SJCRH30 (cell line): ENCODE results near the gene NPAT. TPM values are rescaled to one million over a fixed set of nuclear protein-coding genes. Genes with fewer than 3 reads are reported as not detected.
"Not testable (repeated sequence)": the region's sequence is repeated elsewhere in the genome, so short reads cannot be mapped to it uniquely, and the experiment has no call there.

Experiments used
- DNase-seq, 2 experiments: peaks; one replicate each; pipeline ENCODE4 v3.0.0-alpha.2; 2015 to 2020
- H3K27ac ChIP-seq: fragments of 250-450 bp; sonication (Bioruptor Pico); 2 replicates; pipeline ENCODE4 v1.5.1; 2020; ENCODE audit warnings: mild to moderate bottlenecking, moderate library complexity
- H3K27me3 ChIP-seq: fragments of 250-450 bp; sonication (Bioruptor Pico); 2 replicates; pipeline ENCODE4 v1.5.1; 2020; ENCODE audit warnings: mild to moderate bottlenecking, moderate library complexity
- H3K36me3 ChIP-seq: fragments of 250-450 bp; sonication (Bioruptor Pico); 2 replicates; pipeline ENCODE4 v1.5.1; 2020; ENCODE audit warnings: mild to moderate bottlenecking, moderate library complexity
- H3K4me1 ChIP-seq: fragments of 250-450 bp; sonication (Bioruptor Pico); 2 replicates; pipeline ENCODE4 v1.5.1; 2020; ENCODE audit warnings: mild to moderate bottlenecking, moderate library complexity
- H3K4me3 ChIP-seq: fragments of 250-450 bp; sonication (Bioruptor Pico); 2 replicates; pipeline ENCODE4 v1.5.1; 2020; ENCODE audit warnings: mild to moderate bottlenecking, moderate library complexity
- H3K9me3 ChIP-seq: fragments of 250-450 bp; sonication (Bioruptor Pico); replicated peaks from 2 replicates; pipeline ENCODE4 v1.5.1; 2020; ENCODE audit warnings: mild to moderate bottlenecking, moderate library complexity
- total RNA-seq: library from RNA; depleted of rRNA; stranded (reverse); fragments of >200 nt; shearing (Covaris generic); gene quantifications from 2 replicates; pipeline ENCODE4 v1.2.3, GENCODE V29; 2014

NPAT gene
- total RNA-seq, 1 experiment from 2014 or later = 29.6 TPM

DNA sequence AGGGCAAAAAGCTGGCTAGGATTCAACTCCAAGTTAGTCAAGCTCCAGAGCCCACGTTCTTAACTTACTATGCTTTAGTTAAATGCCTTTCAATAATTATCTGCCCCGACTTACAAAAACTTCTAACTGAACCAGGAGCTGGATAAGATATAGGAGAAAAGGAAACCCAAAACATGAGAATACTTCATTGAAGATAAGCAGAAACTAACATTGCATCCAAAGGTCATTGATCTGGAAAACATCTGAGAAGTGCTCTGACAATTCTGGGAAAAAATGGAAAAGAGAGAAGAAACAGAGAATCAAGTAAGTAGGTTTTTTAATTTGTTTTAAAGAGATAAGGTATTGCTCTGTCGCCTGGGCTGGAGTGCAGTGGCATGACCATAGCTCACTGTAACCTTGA lies 73.9 kb downstream of the NPAT start:
- no peak for DNase-seq
- H3K4me3 ChIP-seq = no peak overlapping the region
- no peak overlapping the region for H3K27ac ChIP-seq
- H3K27me3 ChIP-seq = no peaks in the 10 kb centered on the region
- no peaks in the 10 kb centered on the region for H3K4me1 ChIP-seq
- H3K9me3 ChIP-seq = no peaks in the 10 kb centered on the region
- peaks cover 23% of the 10 kb centered on the region for H3K36me3 ChIP-seq

DNA sequence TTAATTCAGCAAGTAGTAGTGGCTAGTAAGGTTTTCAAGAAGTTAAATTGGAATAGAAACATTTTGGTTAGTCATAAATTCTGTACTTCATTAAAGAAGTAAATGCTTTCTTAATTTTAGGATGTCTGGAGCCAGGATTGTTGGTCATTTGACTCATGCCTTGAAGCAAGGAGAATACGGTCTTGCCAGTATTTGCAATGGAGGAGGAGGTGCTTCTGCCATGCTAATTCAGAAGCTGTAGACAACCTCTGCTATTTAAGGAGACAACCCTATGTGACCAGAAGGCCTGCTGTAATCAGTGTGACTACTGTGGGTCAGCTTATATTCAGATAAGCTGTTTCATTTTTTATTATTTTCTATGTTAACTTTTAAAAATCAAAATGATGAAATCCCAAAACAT lies 75.3 kb downstream of the NPAT start:
- H3K4me1 ChIP-seq = no peaks in the 10 kb centered on the region
- no peaks in the 10 kb centered on the region for H3K27me3 ChIP-seq
- H3K4me3 ChIP-seq = no peak overlapping the region
- H3K27ac ChIP-seq = no peak overlapping the region
- H3K36me3 ChIP-seq = peaks cover 25% of the 10 kb centered on the region
- DNase-seq = no peak
- no peaks in the 10 kb centered on the region for H3K9me3 ChIP-seq

DNA sequence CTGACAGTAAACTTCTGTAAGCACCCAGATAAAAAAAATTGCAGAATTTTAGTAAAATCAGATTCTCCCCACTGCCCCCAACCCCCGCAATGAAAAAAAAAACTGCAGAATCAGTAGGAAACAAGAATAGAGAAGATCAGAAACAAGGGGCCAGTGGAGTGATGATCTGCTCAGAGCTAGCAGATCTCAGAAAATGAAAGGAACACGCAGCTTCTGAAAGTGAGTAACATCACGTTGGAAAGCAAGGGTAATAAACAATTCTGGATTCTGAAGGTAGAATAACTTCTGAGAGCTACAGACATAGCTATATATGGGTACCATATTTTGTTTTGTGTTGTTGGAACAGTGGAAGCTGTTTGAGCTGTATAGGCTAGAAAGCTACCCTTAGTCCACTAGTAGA lies 77.8 kb downstream of the NPAT start:
- Histone ChIP-seq H3K4me3 (no peak overlapping the region), H3K27ac (no peak overlapping the region), H3K36me3 (peaks cover 16% of the 10 kb centered on the region), H3K27me3 (no peaks in the 10 kb centered on the region), H3K4me1 (no peaks in the 10 kb centered on the region), H3K9me3 (no peaks in the 10 kb centered on the region)
- no peak for DNase-seq

DNA sequence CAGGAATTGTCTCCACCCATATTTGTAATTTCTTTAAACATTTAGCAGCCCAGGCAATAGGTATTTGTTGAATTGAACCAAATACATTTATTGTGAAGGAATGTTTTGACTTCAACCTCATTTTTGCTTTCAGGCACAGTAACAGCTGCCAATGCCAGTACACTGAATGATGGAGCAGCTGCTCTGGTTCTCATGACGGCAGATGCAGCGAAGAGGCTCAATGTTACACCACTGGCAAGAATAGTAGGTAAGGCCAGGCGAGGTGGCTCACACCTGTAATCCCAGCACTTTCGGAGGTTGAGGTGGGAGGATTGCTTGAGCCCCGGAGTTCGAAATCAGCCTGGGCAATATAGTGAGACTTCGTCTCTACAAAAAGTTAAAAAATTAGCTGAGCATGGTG lies 80.1 kb downstream of the NPAT start:
- DNase-seq = peak in 1 of 2 experiments; percentile 17
- Histone ChIP-seq H3K36me3 (peaks cover 13% of the 10 kb centered on the region), H3K4me1 (no peaks in the 10 kb centered on the region), H3K27ac (no peak overlapping the region), H3K27me3 (no peaks in the 10 kb centered on the region), H3K9me3 (no peaks in the 10 kb centered on the region), H3K4me3 (no peak overlapping the region)

DNA sequence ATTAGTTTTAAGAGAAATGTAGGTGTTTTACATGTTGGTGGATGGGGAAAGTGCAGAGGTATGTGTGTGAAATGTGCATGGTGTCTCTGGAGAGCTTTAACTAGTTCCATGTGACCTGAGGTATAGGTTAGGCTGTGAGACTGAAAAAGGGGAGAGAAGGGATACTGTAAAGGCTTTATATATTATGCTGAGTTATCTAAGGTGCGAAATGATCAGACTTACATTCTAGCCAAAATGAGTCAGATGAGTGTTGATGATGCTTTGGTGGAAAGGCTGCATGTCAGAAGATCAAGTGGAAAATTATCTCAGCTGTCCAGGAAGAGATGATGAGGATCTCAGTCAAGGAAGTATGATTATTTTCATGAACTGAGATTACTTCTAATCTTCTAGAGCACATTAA lies 85.2 kb downstream of the NPAT start:
- Histone ChIP-seq H3K4me3 (no peak overlapping the region), H3K27me3 (no peaks in the 10 kb centered on the region), H3K4me1 (no peaks in the 10 kb centered on the region), H3K9me3 (no peaks in the 10 kb centered on the region), H3K27ac (no peak overlapping the region), H3K36me3 (0 out of 2 replicates have a peak, but pooled peaks cover 2% of the 10 kb centered on the region)
- DNase-seq = no peak

DNA sequence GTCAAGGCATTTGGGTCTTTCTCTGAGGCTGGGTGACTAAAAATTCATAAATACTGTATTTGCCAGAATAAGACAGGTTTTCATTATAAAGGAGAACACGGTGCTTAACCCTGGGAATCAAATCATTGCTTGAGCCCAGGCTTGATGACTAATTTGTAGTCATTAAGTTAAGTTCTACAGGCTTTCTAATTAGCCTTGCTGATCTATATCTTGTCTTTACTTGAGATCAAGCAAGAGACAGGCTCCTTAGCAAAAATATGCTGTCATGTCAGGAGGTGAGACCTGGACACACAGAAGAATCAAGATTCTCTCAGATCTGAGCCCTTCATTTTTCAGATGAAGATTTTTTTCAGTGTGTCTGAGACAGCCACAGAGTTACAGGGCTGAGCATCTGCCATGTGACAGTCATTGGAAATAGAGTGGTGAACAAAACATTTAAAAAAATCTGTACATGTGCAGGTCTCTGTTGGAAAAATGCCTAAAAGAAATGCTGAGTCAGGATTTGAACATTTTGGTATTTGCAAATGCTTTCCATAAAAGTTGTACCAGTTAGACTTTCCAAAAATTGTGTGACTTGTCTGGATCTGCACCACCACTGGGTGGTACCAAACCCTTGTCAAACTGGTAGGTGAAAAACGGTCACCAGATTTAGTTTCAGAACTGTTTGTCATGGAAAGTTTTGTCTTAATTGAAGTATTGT lies 86.4 kb downstream of the NPAT start:
- H3K36me3 ChIP-seq = no peaks in the 10 kb centered on the region
- DNase-seq = no peak
- no peak overlapping the region for H3K4me3 ChIP-seq
- H3K27ac ChIP-seq = no peak overlapping the region
- H3K27me3 ChIP-seq = no peaks in the 10 kb centered on the region
- no peaks in the 10 kb centered on the region for H3K4me1 ChIP-seq
- H3K9me3 ChIP-seq = no peaks in the 10 kb centered on the region

DNA sequence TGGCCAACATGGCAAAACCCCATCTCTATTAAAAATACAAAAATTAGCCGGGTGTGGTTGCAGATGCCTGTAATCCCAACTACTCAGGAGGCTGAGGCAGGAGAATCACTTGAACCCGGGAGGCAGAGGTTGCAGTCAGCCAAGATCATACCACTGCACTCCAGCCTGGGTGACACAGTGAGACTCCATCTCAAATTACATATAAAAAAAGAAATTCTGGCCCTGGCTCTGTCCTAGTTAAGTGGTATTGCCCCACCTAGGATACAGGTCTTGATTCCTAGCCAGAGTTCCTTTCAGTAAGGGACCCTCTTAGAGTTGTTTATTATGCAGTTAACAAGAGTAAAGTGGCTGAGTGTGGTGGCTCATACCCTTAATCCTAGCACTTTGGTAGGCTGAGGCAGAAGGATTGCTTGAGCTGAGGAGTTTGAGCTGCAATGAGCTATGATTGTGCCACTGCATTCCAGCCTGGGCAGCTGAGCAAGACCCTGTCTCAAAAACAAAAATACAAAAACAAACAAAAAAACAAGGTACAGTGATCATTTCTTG lies 89.4 kb downstream of the NPAT start:
- H3K27ac ChIP-seq, H3K9me3 ChIP-seq, H3K4me3 ChIP-seq, DNase-seq, H3K36me3 ChIP-seq, H3K4me1 ChIP-seq, H3K27me3 ChIP-seq: not testable (repeated sequence)

DNA sequence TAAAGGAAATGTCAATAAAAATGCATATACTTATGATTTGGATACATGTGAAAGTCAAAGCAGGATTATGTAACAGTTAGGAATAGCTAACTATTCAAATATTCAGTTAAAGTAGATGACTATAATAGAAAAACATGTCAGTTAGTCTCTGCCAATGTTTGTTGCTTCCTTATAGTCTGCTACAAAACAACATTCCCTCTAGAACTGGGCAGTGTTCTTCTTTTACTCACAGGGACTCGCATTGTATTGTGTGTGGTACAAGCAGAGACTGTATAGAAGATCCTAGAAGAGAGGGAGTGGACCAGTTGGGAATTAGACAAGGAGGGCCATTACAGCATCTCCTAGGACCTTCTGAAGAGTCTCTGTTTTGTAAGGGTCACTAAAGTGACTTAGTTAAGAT lies 90.4 kb downstream of the NPAT start:
- Histone ChIP-seq H3K36me3 (no peaks in the 10 kb centered on the region), H3K9me3 (no peaks in the 10 kb centered on the region), H3K4me1 (no peaks in the 10 kb centered on the region), H3K27ac (no peak overlapping the region), H3K27me3 (no peaks in the 10 kb centered on the region), H3K4me3 (no peak overlapping the region)
- DNase-seq = no peak

DNA sequence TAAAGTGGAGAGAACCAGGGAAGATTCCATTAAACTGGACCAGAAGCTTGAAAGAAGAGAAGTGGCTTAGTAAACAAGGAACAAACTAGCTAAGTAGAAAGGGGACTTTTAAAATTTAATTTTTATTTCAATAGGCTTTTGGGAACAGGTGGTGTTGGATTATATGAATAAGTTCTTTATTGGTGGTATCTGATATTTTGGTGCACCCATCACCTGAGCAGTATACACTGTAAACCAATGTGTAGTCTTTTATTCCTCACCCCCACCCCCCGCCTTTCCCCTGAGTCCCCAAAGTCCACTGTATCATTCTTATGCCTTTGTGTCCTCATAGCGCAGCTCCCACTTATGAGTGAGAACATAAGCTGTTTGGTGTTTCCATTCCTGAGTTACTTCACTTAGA lies 93.7 kb downstream of the NPAT start:
- DNase-seq = no peak
- Histone ChIP-seq H3K4me3 (no peak overlapping the region), H3K4me1 (no peaks in the 10 kb centered on the region), H3K9me3 (no peaks in the 10 kb centered on the region), H3K36me3 (no peaks in the 10 kb centered on the region), H3K27ac (no peak overlapping the region), H3K27me3 (no peaks in the 10 kb centered on the region)

DNA sequence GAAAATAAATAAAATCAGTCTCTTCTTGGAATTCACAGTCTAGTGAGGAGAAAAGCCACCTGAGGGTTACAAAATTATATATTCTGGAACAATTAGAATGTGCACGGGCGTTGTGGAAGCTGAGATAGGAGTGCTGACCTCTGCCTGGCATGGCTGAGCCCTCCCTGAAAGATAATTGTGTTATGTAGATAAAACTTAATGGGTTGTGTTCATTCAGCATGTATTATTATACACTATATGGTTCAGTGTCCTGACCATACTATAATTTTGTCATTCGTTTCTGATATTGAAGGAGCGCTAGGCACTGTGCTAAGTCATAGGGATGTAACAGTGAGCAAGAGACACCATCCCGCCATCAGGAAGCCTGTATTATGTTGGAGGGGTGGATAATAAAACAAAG lies 97.3 kb downstream of the NPAT start:
- no peaks in the 10 kb centered on the region for H3K27me3 ChIP-seq
- no peak for DNase-seq
- H3K36me3 ChIP-seq = no peaks in the 10 kb centered on the region
- no peak overlapping the region for H3K4me3 ChIP-seq
- H3K4me1 ChIP-seq = peaks cover 5% of the 10 kb centered on the region; the same call in 1 of the 2 replicates
- H3K27ac ChIP-seq = no peak overlapping the region
- no peaks in the 10 kb centered on the region for H3K9me3 ChIP-seq

DNA sequence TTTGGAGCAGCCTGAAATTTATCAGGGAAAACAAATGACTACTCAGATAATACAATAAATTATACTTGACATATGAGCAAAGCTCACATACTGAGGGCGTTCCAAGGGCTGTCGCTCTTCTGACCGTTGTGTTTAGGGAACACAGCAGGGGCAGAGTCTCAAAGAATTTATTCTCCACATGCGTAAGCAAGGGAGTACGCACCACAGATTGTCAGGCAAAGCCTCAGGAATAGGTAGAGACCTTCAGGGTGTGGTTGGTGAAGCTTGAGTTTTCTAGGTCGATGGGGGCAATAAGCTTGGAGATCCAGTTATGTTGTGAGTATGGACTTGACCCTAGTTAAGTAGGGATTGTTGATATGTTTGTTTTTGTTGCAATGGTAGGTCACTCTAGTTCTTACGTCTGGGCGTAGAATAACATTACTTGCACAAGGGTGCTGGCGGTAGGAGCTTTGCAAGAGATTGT lies 100.2 kb downstream of the NPAT start:
- DNase-seq = peak in 1 of 2 experiments; percentile 30

DNA sequence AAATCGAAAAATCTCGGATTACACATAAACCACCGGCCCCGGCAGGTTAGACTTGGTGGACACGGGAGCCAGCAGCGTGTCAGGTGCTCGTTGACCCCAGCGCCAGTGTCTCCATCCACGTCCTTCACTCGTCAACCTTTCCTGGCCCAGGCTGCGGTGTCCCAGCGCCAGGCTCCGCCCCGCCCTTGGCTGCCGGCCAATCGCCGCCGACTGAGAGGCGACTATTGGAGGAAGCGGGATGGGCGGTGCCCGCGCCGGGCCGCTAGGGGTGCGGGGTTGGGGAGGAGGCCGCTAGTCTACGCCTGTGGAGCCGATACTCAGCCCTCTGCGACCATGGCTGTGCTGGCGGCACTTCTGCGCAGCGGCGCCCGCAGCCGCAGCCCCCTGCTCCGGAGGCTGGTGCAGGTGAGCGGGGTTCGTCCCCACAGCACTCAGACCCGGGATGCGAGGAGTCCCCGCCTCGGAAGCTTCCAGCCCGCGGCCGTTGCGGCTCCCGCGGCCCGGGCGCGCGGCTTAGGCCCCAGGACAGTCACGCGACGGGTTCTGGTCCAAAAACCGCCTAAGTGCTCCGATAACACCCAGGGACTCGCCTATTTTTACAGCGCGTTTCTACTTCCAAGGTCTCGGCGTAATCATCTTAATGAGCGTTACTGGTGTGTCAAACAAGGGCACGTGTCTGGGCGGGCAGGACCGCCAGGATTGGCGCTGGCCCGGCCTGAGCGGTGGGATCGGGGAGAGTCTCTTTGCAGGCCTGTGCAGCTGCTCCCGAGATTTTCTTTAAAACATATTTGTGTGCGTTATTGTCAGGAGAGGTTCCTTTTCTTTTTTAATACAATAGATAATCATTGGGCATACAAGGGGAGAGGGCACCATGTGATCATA lies 100.9 kb downstream of the NPAT start, which contains the start of gene ACAT1:
Gene ACAT1 (plus strand): TSS at position 294 of the 882 bp plus-strand sequence. CDS start 40 bp downstream, at position 334.
- DNase-seq = peak; percentile 90 to 92
- Histone ChIP-seq H3K9me3 (no peaks in the 10 kb centered on the region), H3K4me1 (peaks cover 5% of the 10 kb centered on the region; the same call in 1 of the 2 replicates), H3K27me3 (no peaks in the 10 kb centered on the region), H3K4me3 (peak within 1 kb of the TSS; percentile 95), H3K36me3 (no peaks in the 10 kb centered on the region), H3K27ac (peak within 1 kb of the TSS; percentile 90)

More for the DNA sequence above, 100.2 kb downstream of the NPAT start:
- Histone ChIP-seq H3K9me3 (no peaks in the 10 kb centered on the region), H3K27me3 (no peaks in the 10 kb centered on the region), H3K27ac (peak overlapping the region; percentile 90), H3K4me3 (peak overlapping the region; percentile 95), H3K4me1 (peaks cover 5% of the 10 kb centered on the region; the same call in 1 of the 2 replicates), H3K36me3 (no peaks in the 10 kb centered on the region)

DNA sequence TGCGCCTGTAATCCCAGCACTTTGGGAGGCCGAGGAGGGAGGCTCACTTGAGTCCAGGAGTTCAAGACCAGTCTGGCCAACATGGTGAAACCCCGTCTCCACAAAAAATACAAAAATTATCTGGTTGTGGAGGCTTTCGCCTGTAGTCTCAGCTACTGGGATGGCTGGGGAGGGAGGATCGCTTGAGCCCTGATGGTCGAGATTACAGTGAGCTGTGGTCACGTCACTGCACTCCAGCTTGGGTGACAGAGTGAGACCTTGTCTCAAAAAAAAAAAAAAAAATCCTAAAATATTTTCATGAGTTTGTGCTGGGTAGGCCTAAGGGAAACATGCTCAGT lies 101.5 kb downstream of the NPAT start:
- DNase-seq, H3K27ac ChIP-seq, H3K27me3 ChIP-seq, H3K4me1 ChIP-seq, H3K9me3 ChIP-seq, H3K36me3 ChIP-seq: not testable (repeated sequence)
- peak overlapping the region; percentile 95 for H3K4me3 ChIP-seq

DNA sequence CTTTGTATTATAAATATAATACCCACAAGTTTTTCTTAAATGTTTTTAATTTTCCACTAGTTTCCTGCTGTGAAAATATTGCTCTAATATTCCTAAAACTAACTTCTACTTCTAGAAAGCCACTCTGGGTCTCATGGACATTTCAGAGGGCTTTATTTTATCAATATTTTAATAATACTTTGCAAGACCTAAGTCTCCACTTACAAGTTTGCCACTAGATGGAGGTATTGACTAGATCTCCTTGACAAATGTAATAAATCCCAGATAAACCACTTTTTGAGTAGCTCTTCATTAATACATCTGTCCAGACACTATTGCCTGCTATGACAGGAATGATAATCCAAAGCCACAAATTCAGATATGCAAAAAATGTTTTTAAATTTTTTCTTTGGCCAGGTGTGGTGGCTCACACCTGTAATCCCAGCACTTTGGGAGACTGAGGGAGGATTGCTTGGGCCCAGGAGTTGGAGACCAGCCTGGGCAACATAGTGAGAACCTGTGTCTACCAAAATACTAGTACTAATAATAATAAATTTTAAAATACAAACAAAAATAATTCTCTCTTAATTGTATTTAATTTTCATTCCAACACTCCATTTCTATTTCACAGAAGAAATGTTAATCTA lies 104.6 kb downstream of the NPAT start:
- DNase-seq = peak in 1 of 2 experiments; percentile 39
- Histone ChIP-seq H3K27me3 (no peaks in the 10 kb centered on the region), H3K36me3 (no peaks in the 10 kb centered on the region), H3K27ac (no peak overlapping the region), H3K4me1 (peaks cover 10% of the 10 kb centered on the region), H3K4me3 (no peak overlapping the region), H3K9me3 (no peaks in the 10 kb centered on the region)
